Measurements from ENCODE around the gene WIPF1. TPM values are rescaled to one million over a fixed set of nuclear protein-coding genes. Genes with fewer than 3 reads are reported as not detected.
A peak's percentile ranks its signal among the peaks of the same experiment; 100 is the strongest.

WIPF1 gene
- total and polyA plus RNA-seq, 2 of the 13 experiments (the other 11 are each of a cell fraction or from before 2014, with no cell fraction given) = 0.01 TPM; not detected in 1

GRCh38 chr2:174612970-174613369 lies 15.4 kb upstream of the WIPF1 start:
- H3K4me2 ChIP-seq (ENCODE audit: low read depth, low read length) = no peak overlapping the region
- FAIRE-seq = no peak

More at GRCh38 chr2:174612970-174613369, 15.4 kb upstream of the WIPF1 start:
- ATAC-seq = no peak
- no peaks in the 10 kb centered on the region for H4K20me1 ChIP-seq (ENCODE audit: insufficient read depth, low read length)
- WGBS (ENCODE audit: low lambda C conversion rate) = 0% methylated on average over 1 of the region's 1 CpG
- in situ Hi-C loops (cut with HindIII; ENCODE audit: extremely low pct_ligation_motif_present, low pct_unique_long_range_greater_than_20kb) (no loop called here), intact Hi-C loops (cut with micrococcal nuclease; ENCODE audit: unreplicated experiment) (no loop called here)
- no peaks in the 10 kb centered on the region for H3K36me3 ChIP-seq (replicated peaks in 1 of 2; ENCODE audit: control insufficient read depth in 1 of 2, insufficient read depth in 2 of 2, low read length in 2 of 2)
- H3K4me1 ChIP-seq (ENCODE audit: insufficient read depth, low read length) = 0 out of 2 replicates have a peak, but pooled peaks cover 8% of the 10 kb centered on the region
- POLR2A ChIA-PET = no interaction called here
- H3K9ac ChIP-seq (ENCODE audit: insufficient read depth, low read depth, low read length) = no peak overlapping the region
- no TSS peak for BruUV-seq (replicated peaks)
- no peaks in the 10 kb centered on the region for H3K9me3 ChIP-seq (ENCODE audit: low read length)
- TF ChIP-seq ZNF563 (CRISPR knock-in tag; IDR thresholded peaks at IDR 0.05) (no peak), FOSL1 (CRISPR knock-in tag; IDR thresholded peaks at IDR 0.05; ENCODE audit: borderline replicate concordance) (no peak), ZNF414 (CRISPR knock-in tag; IDR thresholded peaks at IDR 0.05) (no peak), SMC3 (IDR thresholded peaks at IDR 0.05; ENCODE audit: low read length) (no peak), TRIM22 (IDR thresholded peaks at IDR 0.05) (no peak), HNF4A (CRISPR knock-in tag; IDR thresholded peaks at IDR 0.05) (0 out of 2 replicates have a peak, but pooled peaks have one; percentile 23), ZNF674 (CRISPR knock-in tag; IDR thresholded peaks at IDR 0.05; ENCODE audit: low read depth) (no peak), RARA (CRISPR knock-in tag; IDR thresholded peaks at IDR 0.05) (peak; percentile 37; the same call in 1 of the 2 replicates), RXRB (CRISPR knock-in tag; IDR thresholded peaks at IDR 0.05; ENCODE audit: borderline replicate concordance) (0 out of 2 replicates have a peak, but pooled peaks have one; percentile 33), ARID5B (CRISPR knock-in tag; IDR thresholded peaks at IDR 0.05) (0 out of 2 replicates have a peak, but pooled peaks have one; percentile 8), ZNF276 (CRISPR knock-in tag; IDR thresholded peaks at IDR 0.05; ENCODE audit: low read depth) (no peak), ZNF740 (CRISPR knock-in tag; IDR thresholded peaks at IDR 0.05) (no peak), NR1H2 (CRISPR knock-in tag; IDR thresholded peaks at IDR 0.05; ENCODE audit: borderline replicate concordance, low read depth) (no peak), NFKB2 (CRISPR knock-in tag; IDR thresholded peaks at IDR 0.05; ENCODE audit: borderline replicate concordance) (no peak)
- no peak overlapping the region for H3K27ac ChIP-seq (ENCODE audit: extremely low read length, insufficient read depth, low read length)
- no peak overlapping the region for H3K4me3 ChIP-seq (replicated peaks in 1 of 3; ENCODE audit: insufficient read depth in 1 of 3, low read depth in 2 of 3, low read length in 3 of 3)
- CTCF ChIA-PET (ENCODE audit: low intra/inter-chr PET ratio, low total read pairs) = no interaction called here
- peaks cover 0 to 18% of the 10 kb centered on the region in 2 experiments; a peak in 2 of 5 replicates for H3K27me3 ChIP-seq (ENCODE audit: control insufficient read depth in 1 of 2, insufficient read depth in 2 of 2, low read length in 2 of 2)
- no peak for DNase-seq (ENCODE audit: low spot score)
- H2AFZ ChIP-seq (ENCODE audit: low read length) = no peak overlapping the region
- no peaks in the 10 kb centered on the region for H3K79me2 ChIP-seq (ENCODE audit: insufficient read depth, low read length)
